ENCODE measurements around the gene MEP1B. TPM values are rescaled to one million over a fixed set of nuclear protein-coding genes. Genes with fewer than 3 reads are reported as not detected.

The MEP1B gene
- total RNA-seq: not detected
- not detected for polyA plus RNA-seq (ENCODE audit: insufficient read depth, low read depth, low replicate concordance)
- long read RNA-seq, donor 1: 0 reads
- long read RNA-seq, donor 2: 0 reads
- long read RNA-seq, donor 3: 0 reads
- long read RNA-seq, donor 4: 0 reads
- long read RNA-seq, donor 5: 0 reads
- long read RNA-seq, donor 6: 0 reads
- long read RNA-seq, donor 7: 0 reads
- long read RNA-seq, donor 8: 0 reads
- long read RNA-seq, donor 9: 0 reads
- long read RNA-seq, donor 10, partial matches to known transcripts: 0 of 7 reads
- long read RNA-seq, donor 10, other reads (novel, unspliced or antisense): 7 of 7 reads

DNA sequence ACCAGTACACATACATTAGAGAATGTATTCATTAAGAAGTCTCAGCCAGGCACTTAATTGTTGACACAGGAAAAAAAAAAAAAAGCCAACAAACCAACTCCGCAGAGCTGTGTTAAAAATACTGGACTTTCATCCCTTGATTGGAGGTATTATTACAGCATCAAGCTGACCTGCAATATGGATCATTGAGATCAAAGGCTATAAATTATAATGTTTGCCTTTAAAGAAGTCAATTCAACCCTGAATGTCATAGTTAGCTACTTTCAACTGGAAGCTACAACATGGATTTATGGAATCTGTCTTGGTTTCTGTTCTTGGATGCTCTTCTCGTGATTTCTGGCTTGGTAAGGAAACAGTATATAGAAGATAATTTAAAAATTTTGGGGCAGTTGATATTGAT lies at the start of gene MEP1B:
TSS of gene MEP1B (plus strand) at position 250 of the 400 bp plus-strand sequence. CDS start at position 282, 32 bp downstream.
- Histone ChIP-seq H3K36me3 (ENCODE audit: control insufficient read depth in 2 of 3, insufficient read depth in 3 of 3, low read length in 3 of 3) (no peaks in the 10 kb centered on the region), H3K27me3 (ENCODE audit: control insufficient read depth, insufficient read depth, low read length) (no peaks in the 10 kb centered on the region), H3K27ac (ENCODE audit: low read depth in 2 of 2, low read length in 2 of 2) (no peak within 1 kb of the TSS), H3K4me1 (ENCODE audit: control insufficient read depth in 2 of 3, insufficient read depth in 2 of 3, low read depth in 1 of 3, low read length in 3 of 3) (no peaks in the 10 kb centered on the region), H3K9me3 (ENCODE audit: control insufficient read depth in 2 of 3, insufficient read depth in 1 of 3, low read length in 3 of 3) (no peaks in the 10 kb centered on the region), H3K4me3 (ENCODE audit: low read length in 3 of 3) (no peak within 1 kb of the TSS), H3K9ac (ENCODE audit: low read length in 3 of 3) (no peak within 1 kb of the TSS)
- DNase-seq (no peak), FAIRE-seq (no peak)
- intact Hi-C loops (cut with DNase I): no loop called here
- TF ChIP-seq, protein P1, sequence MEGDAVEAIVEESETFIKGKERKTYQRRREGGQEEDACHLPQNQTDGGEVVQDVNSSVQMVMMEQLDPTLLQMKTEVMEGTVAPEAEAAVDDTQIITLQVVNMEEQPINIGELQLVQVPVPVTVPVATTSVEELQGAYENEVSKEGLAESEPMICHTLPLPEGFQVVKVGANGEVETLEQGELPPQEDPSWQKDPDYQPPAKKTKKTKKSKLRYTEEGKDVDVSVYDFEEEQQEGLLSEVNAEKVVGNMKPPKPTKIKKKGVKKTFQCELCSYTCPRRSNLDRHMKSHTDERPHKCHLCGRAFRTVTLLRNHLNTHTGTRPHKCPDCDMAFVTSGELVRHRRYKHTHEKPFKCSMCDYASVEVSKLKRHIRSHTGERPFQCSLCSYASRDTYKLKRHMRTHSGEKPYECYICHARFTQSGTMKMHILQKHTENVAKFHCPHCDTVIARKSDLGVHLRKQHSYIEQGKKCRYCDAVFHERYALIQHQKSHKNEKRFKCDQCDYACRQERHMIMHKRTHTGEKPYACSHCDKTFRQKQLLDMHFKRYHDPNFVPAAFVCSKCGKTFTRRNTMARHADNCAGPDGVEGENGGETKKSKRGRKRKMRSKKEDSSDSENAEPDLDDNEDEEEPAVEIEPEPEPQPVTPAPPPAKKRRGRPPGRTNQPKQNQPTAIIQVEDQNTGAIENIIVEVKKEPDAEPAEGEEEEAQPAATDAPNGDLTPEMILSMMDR (IDR thresholded peaks at IDR 0.05; ENCODE audit: borderline replicate concordance, extremely low read depth, insufficient read depth): no peak

- H3K36me3 ChIP-seq (ENCODE audit: control insufficient read depth in 2 of 3, insufficient read depth in 3 of 3, low read length in 3 of 3): no peaks in the 10 kb centered on the region
- TF ChIP-seq, protein P1 (IDR thresholded peaks at IDR 0.05; ENCODE audit: borderline replicate concordance, extremely low read depth, insufficient read depth): no peak
- no peak overlapping the region for H3K27ac ChIP-seq (ENCODE audit: low read depth in 2 of 2, low read length in 2 of 2)
- H3K27me3 ChIP-seq (ENCODE audit: control insufficient read depth, insufficient read depth, low read length): no peaks in the 10 kb centered on the region
- H3K9me3 ChIP-seq (ENCODE audit: control insufficient read depth in 2 of 3, insufficient read depth in 1 of 3, low read length in 3 of 3): peaks cover 0 to 3% (median 2%) of the 10 kb centered on the region in 3 donors
- DNase-seq (no peak), FAIRE-seq (no peak)
- intact Hi-C loops (cut with DNase I): no loop called here
- H3K4me1 ChIP-seq (ENCODE audit: control insufficient read depth in 2 of 3, insufficient read depth in 2 of 3, low read depth in 1 of 3, low read length in 3 of 3): no peaks in the 10 kb centered on the region
- no peak overlapping the region for H3K4me3 ChIP-seq (ENCODE audit: low read length in 3 of 3)
- H3K9ac ChIP-seq (ENCODE audit: low read length in 3 of 3): no peak overlapping the region
Observed at GRCh38 chr18:32148185-32148870, 41.5 kb upstream of the MEP1B start.

DNA sequence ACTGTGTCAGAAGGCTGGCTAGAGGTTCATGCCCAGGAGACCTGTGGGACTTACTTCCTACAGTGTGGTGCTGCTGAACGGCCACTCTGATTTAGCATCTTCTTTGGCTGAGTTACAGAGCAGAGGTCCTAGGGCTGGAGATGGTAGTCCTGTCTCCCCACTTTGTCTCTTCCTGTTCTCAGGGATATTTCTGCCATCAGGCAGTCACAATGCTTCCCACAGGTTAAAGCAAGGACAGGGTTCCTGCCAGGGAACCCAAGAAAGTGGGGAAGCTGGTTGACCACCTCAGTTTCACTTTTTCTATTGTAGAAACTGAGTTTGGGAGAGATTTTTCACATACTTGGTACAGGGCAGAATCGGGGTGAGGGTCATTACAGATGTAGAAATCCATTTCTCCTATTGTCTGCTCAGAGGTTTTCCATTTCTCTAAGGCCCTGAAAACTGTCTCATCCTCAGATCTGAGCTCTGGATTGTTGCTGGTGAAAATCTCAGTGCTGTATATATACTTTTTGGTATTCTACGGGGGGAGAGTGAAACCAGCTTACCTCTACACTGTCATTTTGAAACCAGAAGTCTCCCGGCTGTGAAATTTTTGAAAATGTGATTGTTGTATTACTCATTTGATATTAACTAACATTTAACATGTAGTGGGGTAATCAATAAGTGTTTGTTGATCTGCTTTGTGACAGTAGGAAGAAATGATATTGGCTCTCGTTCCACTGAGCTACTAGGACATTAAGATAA lies 37.0 kb upstream of the MEP1B start:
- FAIRE-seq: no peak
- TF ChIP-seq, protein P1 (IDR thresholded peaks at IDR 0.05; ENCODE audit: borderline replicate concordance, extremely low read depth, insufficient read depth): no peak

More for the DNA sequence above, 37.0 kb upstream of the MEP1B start:
- H3K36me3 ChIP-seq (ENCODE audit: control insufficient read depth in 2 of 3, insufficient read depth in 3 of 3, low read length in 3 of 3): no peaks in the 10 kb centered on the region
- peaks cover 0 to 1% (median 0%) of the 10 kb centered on the region in 3 donors for H3K4me1 ChIP-seq (ENCODE audit: control insufficient read depth in 2 of 3, insufficient read depth in 2 of 3, low read depth in 1 of 3, low read length in 3 of 3)
- no peak for DNase-seq
- no peak overlapping the region for H3K4me3 ChIP-seq (ENCODE audit: low read length in 3 of 3)
- H3K27me3 ChIP-seq (ENCODE audit: control insufficient read depth, insufficient read depth, low read length): no peaks in the 10 kb centered on the region
- H3K27ac ChIP-seq (ENCODE audit: low read depth in 2 of 2, low read length in 2 of 2): no peak overlapping the region
- peaks cover 0 to 3% (median 2%) of the 10 kb centered on the region in 3 donors for H3K9me3 ChIP-seq (ENCODE audit: control insufficient read depth in 2 of 3, insufficient read depth in 1 of 3, low read length in 3 of 3)
- H3K9ac ChIP-seq (ENCODE audit: low read length in 3 of 3): no peak overlapping the region
- intact Hi-C loops (cut with DNase I): no loop called here
